ENCODE results near the gene STEAP3. TPM values are rescaled to one million over a fixed set of nuclear protein-coding genes. Genes with fewer than 3 reads are reported as not detected.

The STEAP3 gene
- total RNA-seq, 4 donors from 2014 or later: 2.5 to 5.9 (median 5.2) TPM

- no peak for TF ChIP-seq POLR2A (IDR thresholded peaks at IDR 0.05; ENCODE audit: low read depth)
- no peaks in the 10 kb centered on the region for H3K9me3 ChIP-seq
- WGBS: 92% methylated on average over 6 of the region's 6 CpGs
- intact Hi-C loops (cut with DNase I): no loop called here
- H3K4me3 ChIP-seq: no peak overlapping the region
- DNase-seq (ENCODE audit: extremely low spot score): no peak
- H3K4me1 ChIP-seq: no peaks in the 10 kb centered on the region
- peaks cover 0 to 4% (median 0%) of the 10 kb centered on the region in 4 donors for H3K36me3 ChIP-seq
- no peak overlapping the region for H3K27ac ChIP-seq (replicated peaks in 1 of 4)
- H3K27me3 ChIP-seq: no peaks in the 10 kb centered on the region
Measured at GRCh38 chr2:119301413-119301812, 77.8 kb downstream of the STEAP3 start.

DNA sequence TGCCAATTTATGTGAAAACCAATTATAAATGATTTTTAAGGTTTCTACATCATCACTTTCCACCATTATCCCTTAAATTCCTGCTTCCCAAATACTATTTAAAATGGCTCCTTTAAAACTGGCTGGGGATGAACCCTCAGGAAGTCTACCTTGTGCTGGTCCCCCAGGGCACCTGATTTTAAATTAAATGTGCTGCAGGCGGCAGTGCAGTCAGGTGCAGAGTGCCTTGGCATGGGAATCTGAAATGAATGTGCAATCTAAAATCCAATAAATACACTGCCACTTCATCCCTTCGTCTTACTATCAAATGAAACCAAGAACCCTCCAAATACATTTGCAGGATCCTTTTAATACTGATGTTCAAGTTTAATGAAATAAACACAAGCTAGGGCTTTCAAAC is 81.2 kb downstream of the STEAP3 start:
- TF ChIP-seq CTCF (IDR thresholded peaks at IDR 0.05): no peak
- TF ChIP-seq EP300 (IDR thresholded peaks at IDR 0.05): no peak
- no peak for TF ChIP-seq POLR2AphosphoS5 (IDR thresholded peaks at IDR 0.05)
- no peak for TF ChIP-seq POLR2A (IDR thresholded peaks at IDR 0.05; ENCODE audit: low read depth)
- 88% methylated on average over 2 of the region's 2 CpGs for WGBS
- H3K4me3 ChIP-seq: no peak overlapping the region
- no peaks in the 10 kb centered on the region for H3K27me3 ChIP-seq
- intact Hi-C loops (cut with DNase I): no loop called here
- H3K36me3 ChIP-seq: peaks cover 0 to 4% (median 0%) of the 10 kb centered on the region in 4 donors
- no peaks in the 10 kb centered on the region for H3K9me3 ChIP-seq
- no peaks in the 10 kb centered on the region for H3K4me1 ChIP-seq
- H3K27ac ChIP-seq (replicated peaks in 1 of 4): no peak overlapping the region
- no peak for DNase-seq (ENCODE audit: extremely low spot score)

GRCh38 chr2:119305497-119306195 is 82.0 kb downstream of the STEAP3 start:
- Histone ChIP-seq H3K4me3 (no peak overlapping the region), H3K9me3 (no peaks in the 10 kb centered on the region), H3K4me1 (no peaks in the 10 kb centered on the region), H3K27ac (replicated peaks in 1 of 4) (no peak overlapping the region), H3K27me3 (no peaks in the 10 kb centered on the region), H3K36me3 (peaks cover 0 to 4% (median 1%) of the 10 kb centered on the region in 4 donors)
- TF ChIP-seq CTCF (IDR thresholded peaks at IDR 0.05) (no peak), POLR2AphosphoS5 (IDR thresholded peaks at IDR 0.05) (no peak), POLR2A (IDR thresholded peaks at IDR 0.05; ENCODE audit: low read depth) (no peak), EP300 (IDR thresholded peaks at IDR 0.05) (no peak)
- DNase-seq (ENCODE audit: extremely low spot score): no peak
- WGBS: 78% methylated on average over 12 of the region's 12 CpGs
- intact Hi-C loops (cut with DNase I): no loop called here

DNA sequence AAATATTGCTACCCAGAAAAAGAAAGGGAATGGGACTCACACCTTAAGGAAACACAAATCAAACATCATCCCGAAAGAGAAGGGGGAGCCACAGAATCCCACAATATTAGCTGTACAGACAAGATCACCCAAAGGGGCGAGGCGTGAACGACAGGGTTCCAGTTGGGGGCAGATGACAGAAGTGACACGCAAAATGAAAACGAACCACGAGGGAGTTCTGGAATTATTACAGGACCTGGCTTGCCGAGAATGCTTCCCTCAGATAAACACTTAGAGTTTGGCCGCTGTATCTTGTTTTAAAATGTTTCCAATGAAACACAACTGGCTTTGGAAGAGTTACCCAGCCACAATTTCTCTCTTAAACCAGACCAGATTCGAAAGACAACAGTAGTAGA is 82.6 kb downstream of the STEAP3 start:
- Histone ChIP-seq H3K9me3 (no peaks in the 10 kb centered on the region), H3K4me1 (no peaks in the 10 kb centered on the region), H3K27ac (replicated peaks in 1 of 4) (no peak overlapping the region), H3K36me3 (peaks cover 0 to 7% (median 2%) of the 10 kb centered on the region in 4 donors), H3K27me3 (no peaks in the 10 kb centered on the region), H3K4me3 (no peak overlapping the region)
- WGBS: 69% methylated on average over 10 of the region's 10 CpGs
- intact Hi-C loops (cut with DNase I): no loop called here
- no peak for DNase-seq (ENCODE audit: extremely low spot score)
- TF ChIP-seq EP300 (IDR thresholded peaks at IDR 0.05): no peak
- TF ChIP-seq CTCF (IDR thresholded peaks at IDR 0.05): no peak
- TF ChIP-seq POLR2A (IDR thresholded peaks at IDR 0.05; ENCODE audit: low read depth): no peak
- TF ChIP-seq POLR2AphosphoS5 (IDR thresholded peaks at IDR 0.05): no peak

DNA sequence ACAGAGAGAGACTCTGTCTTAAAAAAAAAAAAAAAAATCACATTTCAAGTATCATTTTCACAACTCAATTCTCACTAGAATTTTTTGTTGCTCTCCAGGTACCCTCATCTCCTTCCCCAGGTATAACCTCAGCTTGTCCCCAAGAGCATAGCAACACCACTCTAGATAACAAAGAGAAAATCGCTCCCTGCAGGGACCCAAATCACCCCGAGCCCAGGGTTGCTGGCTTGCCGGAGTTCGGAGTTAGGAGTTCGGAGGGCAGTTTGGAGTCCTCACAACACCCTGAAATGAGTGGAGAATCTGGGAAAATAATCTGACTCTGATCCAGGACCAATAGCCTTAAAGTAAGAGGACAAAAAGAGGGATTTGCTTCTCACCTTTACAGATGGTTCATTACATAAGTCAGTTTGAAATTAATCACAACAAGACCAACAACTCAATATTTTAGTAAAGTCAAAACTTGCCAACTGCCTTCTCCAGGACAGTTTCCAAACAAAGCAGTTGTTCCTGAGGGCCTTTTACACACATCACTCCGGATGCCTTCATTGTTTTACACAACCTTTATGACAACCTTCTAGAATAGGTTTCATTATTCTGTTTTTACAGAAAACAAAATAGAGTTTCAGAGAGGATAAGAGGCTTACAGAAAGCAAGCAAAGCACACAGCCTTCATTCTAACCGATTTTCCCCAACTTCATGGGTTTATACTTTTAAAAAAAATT is 83.9 kb downstream of the STEAP3 start:
- Histone ChIP-seq H3K36me3 (peaks cover 0 to 13% (median 5%) of the 10 kb centered on the region in 4 donors), H3K9me3 (no peaks in the 10 kb centered on the region), H3K4me3 (no peak overlapping the region), H3K4me1 (no peaks in the 10 kb centered on the region), H3K27ac (replicated peaks in 1 of 4) (no peak overlapping the region), H3K27me3 (no peaks in the 10 kb centered on the region)
- intact Hi-C loops (cut with DNase I): no loop called here
- DNase-seq (ENCODE audit: extremely low spot score): no peak
- 94% methylated on average over 7 of the region's 7 CpGs for WGBS
- TF ChIP-seq POLR2AphosphoS5 (IDR thresholded peaks at IDR 0.05) (no peak), POLR2A (IDR thresholded peaks at IDR 0.05; ENCODE audit: low read depth) (no peak), EP300 (IDR thresholded peaks at IDR 0.05) (no peak), CTCF (IDR thresholded peaks at IDR 0.05) (no peak)

Measured in esophagus muscularis mucosa (tissue), 4 donors.